Smooth muscle cell (in vitro differentiated cells): ENCODE data around the gene DNER. TPM values are rescaled to one million over a fixed set of nuclear protein-coding genes. Genes with fewer than 3 reads are reported as not detected.

Experiments
- DNase-seq: peaks from one replicate; lab custom pipeline; 2025; ENCODE audit not compliant: unreplicated experiment; lab: John Stamatoyannopoulos, UW
- H2AFZ ChIP-seq: fragments of 200-600 bp; sonication (generic); 2 replicates; pipeline ENCODE4 v1.6.0; 2016; ENCODE audit warnings: antibody characterized with exemption, low read depth, mild to moderate bottlenecking
- H3F3A ChIP-seq: fragments of 200-600 bp; sonication (generic); 2 replicates; pipeline ENCODE4 v1.6.0; 2017; ENCODE audit warnings: antibody characterized with exemption, low read depth
- H3K27ac ChIP-seq: fragments of 200-600 bp; sonication (generic); 2 replicates; pipeline ENCODE4 v1.5.1; 2016; ENCODE audit warnings: low read depth, mild to moderate bottlenecking
- H3K27me3 ChIP-seq: fragments of 200-600 bp; sonication (generic); 2 replicates; pipeline ENCODE4 v1.6.1; 2016; ENCODE audit warnings: low read depth, mild to moderate bottlenecking
- H3K36me3 ChIP-seq: fragments of 200-600 bp; sonication (generic); 2 replicates; pipeline ENCODE4 v1.5.1; 2016; ENCODE audit warnings: low read depth
- H3K4me1 ChIP-seq: fragments of 200-600 bp; sonication (generic); 2 replicates; pipeline ENCODE4 v1.5.1; 2016; ENCODE audit warnings: low read depth
- H3K4me2 ChIP-seq: fragments of 200-600 bp; sonication (generic); 2 replicates; pipeline ENCODE4 v1.6.0; 2016; ENCODE audit warnings: mild to moderate bottlenecking
- H3K4me3 ChIP-seq: fragments of 200-600 bp; sonication (generic); 2 replicates; pipeline ENCODE4 v1.5.1; 2016; ENCODE audit warnings: mild to moderate bottlenecking
- H3K79me2 ChIP-seq: fragments of 200-600 bp; sonication (generic); 2 replicates; pipeline ENCODE4 v1.6.0; 2016; ENCODE audit warnings: low read depth, mild to moderate bottlenecking
- H3K9ac ChIP-seq: fragments of 200-600 bp; sonication (generic); 2 replicates; pipeline ENCODE4 v1.6.0; 2016; ENCODE audit warnings: low read depth
- H3K9me3 ChIP-seq: fragments of 200-600 bp; sonication (generic); replicated peaks from 2 replicates; pipeline ENCODE4 v1.5.1; 2016; ENCODE audit warnings: low read depth
- H4K20me1 ChIP-seq: fragments of 200-600 bp; sonication (generic); 2 replicates; pipeline ENCODE4 v1.6.0; 2016; ENCODE audit warnings: low read depth
- WGBS: methylation state at CpG from one replicate; pipeline ENCODE4 v1.1.7; 2016; ENCODE audit warnings: low lambda C conversion rate; 5-methylcytosine and 5-hydroxymethylcytosine counted together
- polyA plus RNA-seq: library from polyadenylated mRNA; unstranded; fragments of >200 nt; fragmentation: Nextera tagmentation; extraction: Ambion mirVana; gene quantifications from 2 replicates; pipeline ENCODE4 v1.2.1, GENCODE V29; 2016
- total RNA-seq: library from RNA; depleted of rRNA; stranded (reverse); fragments of >200 nt; gene quantifications from 2 replicates; pipeline ENCODE4 v1.2.3, GENCODE V29; 2014
- TF ChIP-seq, protein P1 (sequence below): fragments of 200-600 bp; sonication (generic); IDR thresholded peaks from 2 replicates; pipeline ENCODE4 v1.5.1; 2017; ENCODE audit warnings: borderline replicate concordance, mild to moderate bottlenecking, antibody characterized with exemption; ENCODE audit not compliant: insufficient read depth, poor library complexity, severe bottlenecking

DNER gene
- total and polyA plus RNA-seq, 2 experiments from 2014 or later: 0.31 to 0.61 TPM

DNA sequence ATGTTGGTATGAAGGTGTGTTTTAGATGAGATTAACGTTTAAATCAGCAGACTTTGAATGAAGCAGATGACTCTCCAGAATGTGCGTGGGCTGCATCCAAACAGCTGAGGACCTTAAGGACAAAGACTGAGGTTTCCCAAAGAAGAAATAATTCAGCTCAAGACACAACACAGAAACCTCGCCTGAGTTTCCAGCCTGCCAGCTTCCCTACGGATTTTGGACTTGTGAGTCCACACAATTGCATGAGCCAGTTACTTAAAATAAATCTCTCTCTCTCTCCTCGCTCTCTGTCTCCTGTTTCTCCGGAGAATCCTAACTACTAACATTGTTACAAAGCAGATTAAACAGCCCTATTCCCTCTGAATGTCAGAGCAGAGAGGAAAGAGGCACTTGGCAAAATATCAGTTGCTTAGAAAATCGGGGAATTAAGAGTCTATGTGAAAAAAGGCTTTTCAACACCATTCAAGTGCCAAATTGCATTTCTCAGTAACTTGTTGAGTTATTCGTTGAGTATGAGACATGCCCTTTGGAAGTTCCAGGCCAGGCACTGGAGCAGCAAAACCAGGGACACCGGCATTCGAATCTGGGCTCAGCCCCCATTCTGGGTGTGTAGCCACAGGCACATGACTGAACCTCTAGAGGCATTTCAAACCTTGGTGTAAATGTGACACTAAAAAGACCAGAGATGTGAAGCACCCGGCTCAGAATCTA lies 268.7 kb downstream of the DNER start:
- Histone ChIP-seq H3K36me3 (no peaks in the 10 kb centered on the region), H2AFZ (peak overlapping the region; percentile 59), H3K79me2 (no peaks in the 10 kb centered on the region), H3K9me3 (no peaks in the 10 kb centered on the region), H3K4me3 (no peak overlapping the region), H3K9ac (peak overlapping the region; percentile 56), H3K27me3 (no peaks in the 10 kb centered on the region), H3K27ac (peak overlapping the region; percentile 87), H4K20me1 (no peaks in the 10 kb centered on the region), H3F3A (no peaks in the 10 kb centered on the region), H3K4me1 (peaks cover 10% of the 10 kb centered on the region), H3K4me2 (peak overlapping the region; percentile 42)
- TF ChIP-seq, protein P1, sequence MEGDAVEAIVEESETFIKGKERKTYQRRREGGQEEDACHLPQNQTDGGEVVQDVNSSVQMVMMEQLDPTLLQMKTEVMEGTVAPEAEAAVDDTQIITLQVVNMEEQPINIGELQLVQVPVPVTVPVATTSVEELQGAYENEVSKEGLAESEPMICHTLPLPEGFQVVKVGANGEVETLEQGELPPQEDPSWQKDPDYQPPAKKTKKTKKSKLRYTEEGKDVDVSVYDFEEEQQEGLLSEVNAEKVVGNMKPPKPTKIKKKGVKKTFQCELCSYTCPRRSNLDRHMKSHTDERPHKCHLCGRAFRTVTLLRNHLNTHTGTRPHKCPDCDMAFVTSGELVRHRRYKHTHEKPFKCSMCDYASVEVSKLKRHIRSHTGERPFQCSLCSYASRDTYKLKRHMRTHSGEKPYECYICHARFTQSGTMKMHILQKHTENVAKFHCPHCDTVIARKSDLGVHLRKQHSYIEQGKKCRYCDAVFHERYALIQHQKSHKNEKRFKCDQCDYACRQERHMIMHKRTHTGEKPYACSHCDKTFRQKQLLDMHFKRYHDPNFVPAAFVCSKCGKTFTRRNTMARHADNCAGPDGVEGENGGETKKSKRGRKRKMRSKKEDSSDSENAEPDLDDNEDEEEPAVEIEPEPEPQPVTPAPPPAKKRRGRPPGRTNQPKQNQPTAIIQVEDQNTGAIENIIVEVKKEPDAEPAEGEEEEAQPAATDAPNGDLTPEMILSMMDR: no peak
- WGBS: 70% methylated on average over 11 of the region's 11 CpGs
- DNase-seq: no peak

DNA sequence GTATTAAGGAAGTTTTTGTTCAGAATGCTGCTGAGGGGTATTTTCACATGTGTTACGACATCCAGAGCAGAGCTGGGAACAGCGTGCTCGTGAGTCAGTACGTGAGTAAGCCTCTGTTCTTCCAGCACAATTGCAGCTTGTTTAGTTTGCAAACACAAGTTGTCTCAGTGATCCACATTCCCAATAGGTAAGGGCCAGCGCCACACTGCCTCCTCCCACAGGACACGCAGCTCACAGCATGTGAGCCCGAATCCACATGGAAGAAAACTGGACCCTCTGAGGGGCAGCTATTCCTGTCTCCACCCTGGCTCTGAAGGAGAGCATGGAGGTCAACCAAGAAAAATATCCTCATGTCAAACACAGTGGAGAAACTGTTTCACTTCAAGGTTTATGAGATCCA lies 269.3 kb downstream of the DNER start:
- peaks cover 10% of the 10 kb centered on the region for H3K4me1 ChIP-seq
- H2AFZ ChIP-seq: peak overlapping the region; percentile 59
- H3K36me3 ChIP-seq: no peaks in the 10 kb centered on the region
- no peaks in the 10 kb centered on the region for H3K9me3 ChIP-seq
- H3K4me2 ChIP-seq: peak overlapping the region; percentile 44
- no peak overlapping the region for H3K4me3 ChIP-seq
- no peaks in the 10 kb centered on the region for H3K79me2 ChIP-seq
- 27% methylated on average over 7 of the region's 7 CpGs for WGBS
- peak overlapping the region; percentile 60 for H3K9ac ChIP-seq
- peak overlapping the region; percentile 87 for H3K27ac ChIP-seq
- H3K27me3 ChIP-seq: no peaks in the 10 kb centered on the region
- no peaks in the 10 kb centered on the region for H3F3A ChIP-seq
- no peaks in the 10 kb centered on the region for H4K20me1 ChIP-seq
- TF ChIP-seq, protein P1: no peak
- no peak for DNase-seq

DNA sequence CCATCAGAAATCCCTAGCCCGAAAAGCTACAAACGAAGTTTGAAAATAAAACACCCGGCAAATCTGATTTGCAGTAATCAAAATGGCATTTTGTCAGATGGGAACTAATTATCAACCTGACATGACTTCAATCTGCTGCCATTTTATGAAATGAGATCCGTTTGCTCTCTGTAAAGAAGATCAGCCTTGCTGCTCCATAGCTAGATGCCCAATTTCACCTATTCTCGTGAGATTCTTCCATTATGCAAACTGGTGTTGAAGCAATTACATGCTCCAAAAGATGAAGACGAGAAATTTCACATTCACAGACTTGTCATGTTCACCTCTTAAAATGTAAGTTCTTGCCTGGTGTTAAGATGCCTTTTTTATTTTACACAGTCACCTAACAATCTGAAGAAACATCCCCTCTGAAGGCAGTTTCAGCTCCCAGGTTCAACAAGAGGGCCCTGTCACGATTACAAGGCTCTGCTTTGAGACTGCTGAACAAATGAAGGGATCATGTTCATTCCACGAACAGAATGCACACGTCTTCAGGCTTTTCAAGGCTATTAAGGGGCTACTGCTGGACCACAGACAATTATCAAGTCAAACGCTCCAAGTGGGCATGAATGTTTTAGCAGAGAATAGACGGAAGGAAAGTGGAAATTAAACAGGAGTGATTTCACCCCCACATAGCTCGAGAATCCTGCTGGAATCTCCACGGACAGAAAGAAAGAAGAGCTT lies 270.6 kb downstream of the DNER start:
- DNase-seq: no peak
- TF ChIP-seq, protein P1: no peak
- no peaks in the 10 kb centered on the region for H3K27me3 ChIP-seq
- no peaks in the 10 kb centered on the region for H3K79me2 ChIP-seq
- H3K9me3 ChIP-seq: no peaks in the 10 kb centered on the region
- H3K4me3 ChIP-seq: no peak overlapping the region
- no peaks in the 10 kb centered on the region for H4K20me1 ChIP-seq
- no peak overlapping the region for H3K9ac ChIP-seq
- no peak overlapping the region for H3K27ac ChIP-seq
- no peaks in the 10 kb centered on the region for H3F3A ChIP-seq
- peak overlapping the region; percentile 19 for H2AFZ ChIP-seq
- H3K36me3 ChIP-seq: no peaks in the 10 kb centered on the region
- H3K4me2 ChIP-seq: no peak overlapping the region
- WGBS: 83% methylated on average over 13 of the region's 13 CpGs
- H3K4me1 ChIP-seq: peaks cover 10% of the 10 kb centered on the region
